ENCODE measurements around the gene ECT2L. TPM values are rescaled to one million over a fixed set of nuclear protein-coding genes. Genes with fewer than 3 reads are reported as not detected.

ECT2L gene
- total and polyA plus RNA-seq, 2 experiments from 2014 or later, result 0.03 to 0.15 TPM

- TF ChIP-seq CTCF (conservative IDR thresholded peaks at IDR 0.05; ENCODE audit: low read depth in 2 of 2) (no peak), ZNF331 (CRISPR knock-in tag; IDR thresholded peaks at IDR 0.05; ENCODE audit: low read depth) (no peak), CREB1 (CRISPR knock-in tag; IDR thresholded peaks at IDR 0.05; ENCODE audit: low read depth) (no peak), NANOG (IDR thresholded peaks at IDR 0.05; ENCODE audit: borderline replicate concordance) (no peak), EZH2 (IDR thresholded peaks at IDR 0.05; ENCODE audit: low read depth, unreplicated experiment) (no peak), EZH2phosphoT487 (IDR thresholded peaks at IDR 0.05; ENCODE audit: unreplicated experiment) (no peak), REST (IDR thresholded peaks at IDR 0.05; ENCODE audit: unreplicated experiment) (no peak)
Observed at GRCh38 chr6:138863321-138863720, 67.4 kb downstream of the ECT2L start (continued).

GRCh38 chr6:138864343-138864890, 68.5 kb downstream of the ECT2L start:
- H3K36me3 ChIP-seq (ENCODE audit: insufficient read depth), result no peaks in the 10 kb centered on the region
- ATAC-seq, result no peak
- H3K4me1 ChIP-seq (ENCODE audit: insufficient read depth), result peaks cover 6% of the 10 kb centered on the region
- TF ChIP-seq NANOG (IDR thresholded peaks at IDR 0.05; ENCODE audit: borderline replicate concordance) (no peak), REST (IDR thresholded peaks at IDR 0.05; ENCODE audit: unreplicated experiment) (no peak), CREB1 (CRISPR knock-in tag; IDR thresholded peaks at IDR 0.05; ENCODE audit: low read depth) (no peak), JUNB (IDR thresholded peaks at IDR 0.05; ENCODE audit: unreplicated experiment) (no peak), ZNF331 (CRISPR knock-in tag; IDR thresholded peaks at IDR 0.05; ENCODE audit: low read depth) (no peak), EZH2 (IDR thresholded peaks at IDR 0.05; ENCODE audit: low read depth, unreplicated experiment) (no peak)

More at GRCh38 chr6:138864343-138864890, 68.5 kb downstream of the ECT2L start:
- H2AFZ ChIP-seq, result no peak overlapping the region
- H4K20me1 ChIP-seq (replicated peaks; ENCODE audit: insufficient read depth), result no peaks in the 10 kb centered on the region
- H3F3A ChIP-seq (replicated peaks; ENCODE audit: low read depth), result no peaks in the 10 kb centered on the region
- H3K4me2 ChIP-seq, result no peak overlapping the region
- no peak overlapping the region for H3K27ac ChIP-seq (ENCODE audit: low read depth)
- no peaks in the 10 kb centered on the region for H3K36me3 Mint-ChIP-seq (ENCODE audit: low read depth)
- H3K4me3 ChIP-seq, result no peak overlapping the region
- no peaks in the 10 kb centered on the region for H3K27me3 ChIP-seq (ENCODE audit: insufficient read depth)
- H3K27me3 Mint-ChIP-seq (ENCODE audit: insufficient read depth, low read depth, poor library complexity), result peaks cover 2% of the 10 kb centered on the region
- H3K79me2 ChIP-seq (replicated peaks; ENCODE audit: insufficient read depth), result no peaks in the 10 kb centered on the region
- no peak overlapping the region for H3K4me3 Mint-ChIP-seq
- H3K27ac Mint-ChIP-seq, result no peak overlapping the region
- no peaks in the 10 kb centered on the region for H3K9me2 ChIP-seq (ENCODE audit: insufficient read depth)
- peaks cover 10% of the 10 kb centered on the region for H3K4me1 Mint-ChIP-seq
- DNase-seq (ENCODE audit: low spot score), result no peak
- no peaks in the 10 kb centered on the region for H3K9me3 Mint-ChIP-seq
